ENCODE measurements around the gene TBL1XR1. TPM values are rescaled to one million over a fixed set of nuclear protein-coding genes. Genes with fewer than 3 reads are reported as not detected.
A peak's percentile ranks its signal among the peaks of the same experiment; 100 is the strongest.

TBL1XR1 gene
- total and polyA plus RNA-seq, 2 of the 8 experiments (the other 6 are each of a cell fraction or from before 2014, with no cell fraction given), result 28.1 to 147 TPM

- Histone ChIP-seq H4K5ac (ENCODE audit: insufficient read length, low read depth, low read length) (no peak overlapping the region), H3K23ac (ENCODE audit: insufficient read length) (no peak overlapping the region), H2BK20ac (ENCODE audit: low read length) (no peak overlapping the region), H2BK15ac (ENCODE audit: low read length) (no peak overlapping the region), H3K4me3 (ENCODE audit: extremely low read depth in 1 of 4, insufficient read depth in 2 of 4, low read depth in 3 of 4, low read length in 4 of 4) (no peak overlapping the region), H4K8ac (ENCODE audit: extremely low read depth, insufficient read depth, low read length) (no peak overlapping the region), H2AFZ (ENCODE audit: low read length) (peak overlapping the region; percentile 44; the same call in 1 of the 2 replicates), H2BK12ac (ENCODE audit: low read depth, low read length) (no peak overlapping the region), H3K36me3 (ENCODE audit: control insufficient read depth in 2 of 4, insufficient read depth in 4 of 4, low read length in 3 of 4) (no peaks in the 10 kb centered on the region), H3K4me1 (replicated peaks in 1 of 4; ENCODE audit: control insufficient read depth in 3 of 4, insufficient read depth in 4 of 4, low read length in 3 of 4) (no peaks in the 10 kb centered on the region), H3K18ac (ENCODE audit: extremely low read depth, low read length) (no peak overlapping the region), H3K56ac (replicated peaks; ENCODE audit: insufficient read length, low read depth, low read length) (no peak overlapping the region), H4K91ac (replicated peaks; ENCODE audit: insufficient read length, low read length) (no peak overlapping the region), H3K9ac (replicated peaks in 1 of 4; ENCODE audit: extremely low read depth in 1 of 4, low read depth in 3 of 4, low read length in 3 of 4) (no peak overlapping the region), H3K79me1 (ENCODE audit: low read depth, low read length) (no peaks in the 10 kb centered on the region), H3K4ac (replicated peaks; ENCODE audit: insufficient read length, low read depth, low read length) (no peak overlapping the region), H3K27ac (ENCODE audit: low read depth, low read length) (no peak overlapping the region), H3K27me3 (replicated peaks in 1 of 4; ENCODE audit: control insufficient read depth in 3 of 4, extremely low read depth in 1 of 4, insufficient read depth in 3 of 4, low read length in 3 of 4) (no peaks in the 10 kb centered on the region), H3K9me3 (ENCODE audit: insufficient read depth in 2 of 2, low read depth in 1 of 2, low read length in 1 of 2) (no peaks in the 10 kb centered on the region), H2AK5ac (ENCODE audit: low read depth, low read length) (no peak overlapping the region), H3K4me2 (ENCODE audit: insufficient read depth in 1 of 2, low read depth in 2 of 2, low read length in 2 of 2) (no peak overlapping the region), H3K14ac (ENCODE audit: insufficient read length) (no peak overlapping the region), H2BK120ac (replicated peaks; ENCODE audit: low read depth, low read length) (no peak overlapping the region), H3K23me2 (ENCODE audit: low read depth, low read length) (no peaks in the 10 kb centered on the region), H3K79me2 (ENCODE audit: control insufficient read depth in 1 of 2, insufficient read depth in 2 of 2, low read length in 2 of 2) (no peaks in the 10 kb centered on the region), H4K20me1 (replicated peaks in 1 of 2; ENCODE audit: control insufficient read depth in 1 of 2, insufficient read depth in 2 of 2, low read length in 2 of 2) (no peaks in the 10 kb centered on the region), H2BK5ac (ENCODE audit: low read depth, low read length) (no peak overlapping the region)
- DNase-seq (ENCODE audit: low read depth in 1 of 2, low spot score in 2 of 2) (no peak), FAIRE-seq (no peak)
- WGBS, 2 experiments (ENCODE audit: extremely low coverage in 1 of 2, insufficient coverage in 1 of 2, insufficient read length in 1 of 2, insufficient replicate concordance in 2 of 2, low coverage in 1 of 2, low lambda C conversion rate in 2 of 2, missing lambda C conversion rate in 1 of 2), result 84% methylated on average over 5 of the region's 5 CpGs; no CpG with 5 or more reads in 1 of the 2 experiments
- CTCF ChIA-PET (ENCODE audit: partially characterized antibody), result no interaction called here
- POLR2A ChIA-PET (ENCODE audit: partially characterized antibody), result no interaction called here
- no peak for TF ChIP-seq CEBPB (IDR thresholded peaks at IDR 0.05; ENCODE audit: low read depth, low read length)
- TF ChIP-seq EZH2 (IDR thresholded peaks at IDR 0.05; ENCODE audit: low read depth, low read length, severe bottlenecking), result no peak
- no peak for TF ChIP-seq SP2 (IDR thresholded peaks at IDR 0.05; ENCODE audit: low read length)
- no peak for TF ChIP-seq TAF1 (IDR thresholded peaks at IDR 0.05; ENCODE audit: low read depth, low read length)
- TF ChIP-seq TAF7 (optimal IDR thresholded peaks at IDR 0.05; ENCODE audit: borderline replicate concordance, low read depth, low read length), result no peak
- no peak for TF ChIP-seq PHF8 (conservative IDR thresholded peaks at IDR 0.05; ENCODE audit: low read depth, low read length)
- no peak for TF ChIP-seq BRCA1 (IDR thresholded peaks at IDR 0.05; ENCODE audit: low read depth, low read length)
- no peak for TF ChIP-seq SIN3A (conservative IDR thresholded peaks at IDR 0.05 in 1 of 2, IDR thresholded peaks at IDR 0.05 in 1 of 2; ENCODE audit: low read depth in 1 of 2, low read length in 2 of 2)
- no peak for TF ChIP-seq NANOG (IDR thresholded peaks at IDR 0.05; ENCODE audit: insufficient read depth, low read depth, low read length, poor library complexity, severe bottlenecking)
- TF ChIP-seq EP300 (IDR thresholded peaks at IDR 0.05; ENCODE audit: borderline replicate concordance in 1 of 2, low read depth in 2 of 2, low read length in 2 of 2), result no peak
- TF ChIP-seq BACH1 (IDR thresholded peaks at IDR 0.05; ENCODE audit: low read length), result no peak
- TF ChIP-seq ZNF274 (IDR thresholded peaks at IDR 0.05; ENCODE audit: borderline replicate concordance, extremely low read depth, low read length), result no peak
- TF ChIP-seq SP1 (IDR thresholded peaks at IDR 0.05; ENCODE audit: low read depth, low read length), result no peak
- TF ChIP-seq POLR2A (IDR thresholded peaks at IDR 0.05; ENCODE audit: control extremely low read depth in 1 of 2, low read depth in 2 of 2, low read length in 2 of 2), result no peak
Observed at GRCh38 chr3:176971613-176972174, 225.6 kb downstream of the TBL1XR1 start.

All from H1 (cell line).